K562 (cell line): ENCODE data around the gene KLK15. TPM values are rescaled to one million over a fixed set of nuclear protein-coding genes. Genes with fewer than 3 reads are reported as not detected.
A peak's percentile ranks its signal among the peaks of the same experiment; 100 is the strongest.

Experiments
- BHLHE40 ChIP-seq: IDR thresholded peaks from 2 replicates; pipeline ENCODE4 v1.6.1; 2011; ENCODE audit warnings: low read length, improper control_type of control experiment
- CUX1 ChIP-seq: fragments of 200-800 bp; sonication (Bioruptor generic); IDR thresholded peaks from 2 replicates; pipeline ENCODE4 v1.6.1; 2016; ENCODE audit warnings: missing genetic modification characterization, missing compliant biosample characterization
- FOXP1 ChIP-seq: sonication (generic); formaldehyde crosslinking; IDR thresholded peaks from 2 replicates; pipeline ENCODE4 v1.8.0; 2022; ENCODE audit warnings: mild to moderate bottlenecking, missing genetic modification reagents
- HNRNPK ChIP-seq: fragments of 200-400 bp; formaldehyde crosslinking; IDR thresholded peaks from one replicate; pipeline ENCODE4 v1.6.1; 2018; ENCODE audit warnings: mild to moderate bottlenecking, low read depth, low read length; ENCODE audit not compliant: poor library complexity, severe bottlenecking
- KDM5B ChIP-seq: fragments of 200-600 bp; sonication (generic); IDR thresholded peaks from 2 replicates; pipeline ENCODE4 v1.6.1; 2012; ENCODE audit warnings: low read depth, mild to moderate bottlenecking, moderate library complexity, low read length, control low read depth, inconsistent platforms; ENCODE audit not compliant: insufficient replicate concordance
- NCOA1 ChIP-seq: fragments of 450-650 bp; IDR thresholded peaks from 2 replicates; pipeline ENCODE4 v1.6.1; 2016; ENCODE audit warnings: low read depth
- NFXL1 ChIP-seq: fragments of 450-650 bp; formaldehyde crosslinking; IDR thresholded peaks from 2 replicates; pipeline ENCODE4 v1.4.0; 2021; ENCODE audit warnings: mild to moderate bottlenecking
- POLR2G ChIP-seq: fragments of 200-400 bp; formaldehyde crosslinking; IDR thresholded peaks from 2 replicates; pipeline ENCODE4 v1.6.1; 2017; ENCODE audit warnings: low read depth, mild to moderate bottlenecking, antibody characterized with exemption, low read length, moderate library complexity
- PPARD ChIP-seq: fragments of 250-450 bp; sonication (Bioruptor Pico); IDR thresholded peaks from 2 replicates; pipeline ENCODE4 v1.8.0; 2022; ENCODE audit warnings: inconsistent platforms, mild to moderate bottlenecking, moderate library complexity
- PTBP1 ChIP-seq: fragments of 200-400 bp; formaldehyde crosslinking; IDR thresholded peaks from 2 replicates; pipeline ENCODE4 v1.6.1; 2017; ENCODE audit warnings: low read depth, low read length
- SMAD3 ChIP-seq: fragments of 450-650 bp; formaldehyde crosslinking; conservative IDR thresholded peaks from 2 replicates; pipeline ENCODE4 v1.4.0; 2020; ENCODE audit warnings: mild to moderate bottlenecking
- TAF15 ChIP-seq: fragments of 200-400 bp; formaldehyde crosslinking; IDR thresholded peaks from 2 replicates; pipeline ENCODE4 v1.6.1; 2017; ENCODE audit warnings: mild to moderate bottlenecking, low read depth, low read length, moderate library complexity
- TCF7L2 ChIP-seq: fragments of 150-350 bp; IDR thresholded peaks from 2 replicates; pipeline ENCODE4 v1.6.1; 2016; ENCODE audit warnings: low read depth, mild to moderate bottlenecking, low read length, moderate library complexity
- TOE1 ChIP-seq, 2 experiments: fragments of 450-650 bp in 1 of 2; sonication (generic) in 1 of 2; formaldehyde crosslinking in 1 of 2; IDR thresholded peaks; 2 replicates each; pipeline versions ENCODE4 v1.7.1 to v1.8.0; 2016 to 2022; ENCODE audit warnings: borderline replicate concordance in 2 of 2, mild to moderate bottlenecking in 2 of 2, antibody characterized with exemption in 1 of 2, inconsistent platforms in 1 of 2, low read depth in 1 of 2, missing genetic modification reagents in 1 of 2, moderate library complexity in 1 of 2
- ZNF778 ChIP-seq: fragments of 450-650 bp; formaldehyde crosslinking; IDR thresholded peaks from 2 replicates; pipeline ENCODE4 v1.4.0; 2020; ENCODE audit warnings: mild to moderate bottlenecking, moderate library complexity
- polyA plus RNA-seq, 8 experiments: library from polyadenylated mRNA; depleted of rRNA in 4 of 8; stranded (reverse) in 5 of 8; unstranded in 3 of 8; fragments of >200 nt; fragmentation: Nextera tagmentation in 2 of 8; fragmentation: Illumina TruSeq in 1 of 8; extraction: Ambion mirVana in 2 of 8; extraction: Trizol in 1 of 8; gene quantifications; 2 replicates each; pipeline versions ENCODE4 v1.2.1 to v1.2.3, GENCODE V29; 2011 to 2014; ENCODE audit warnings: inconsistent platforms in 1 of 8, missing spikeins in 1 of 8
- total RNA-seq, 7 experiments: library from RNA; depleted of rRNA in 6 of 7; stranded (reverse); fragments of >200 nt in 6 of 7; fragmentation: Illumina TruSeq in 2 of 7; extraction: Trizol in 2 of 7; gene quantifications; 2 replicates each; pipeline versions ENCODE4 v1.2.1 to v1.2.3, GENCODE V29; 2011 to 2021; ENCODE audit warnings: low replicate concordance in 1 of 7
- TF ChIP-seq, protein P1 (sequence below): fragments of 450-650 bp; formaldehyde crosslinking; IDR thresholded peaks from 2 replicates; pipeline ENCODE4 v1.4.0; 2020; ENCODE audit warnings: mild to moderate bottlenecking
- TF ChIP-seq, protein P2 (sequence below): sonication (generic); formaldehyde crosslinking; IDR thresholded peaks from 2 replicates; pipeline ENCODE4 v1.8.0; 2022; ENCODE audit warnings: missing genetic modification reagents, mild to moderate bottlenecking, moderate library complexity, borderline replicate concordance
- TF ChIP-seq, protein P3 (sequence below), 3 experiments: fragments of 200-800 bp in 1 of 3; sonication (Bioruptor generic) in 1 of 3; sonication (generic) in 1 of 3; formaldehyde crosslinking in 1 of 3; IDR thresholded peaks; 2 replicates each; pipeline versions ENCODE4 v1.6.1 to v1.8.0; 2016 to 2022; ENCODE audit warnings: mild to moderate bottlenecking in 2 of 3, missing compliant biosample characterization in 2 of 3, missing genetic modification characterization in 2 of 3, missing genetic modification reagents in 1 of 3

KLK15 gene
- total and polyA plus RNA-seq, 9 of the 15 experiments (the other 6 are each of a cell fraction or from before 2014, with no cell fraction given) = not detected

- TF ChIP-seq, protein P1, sequence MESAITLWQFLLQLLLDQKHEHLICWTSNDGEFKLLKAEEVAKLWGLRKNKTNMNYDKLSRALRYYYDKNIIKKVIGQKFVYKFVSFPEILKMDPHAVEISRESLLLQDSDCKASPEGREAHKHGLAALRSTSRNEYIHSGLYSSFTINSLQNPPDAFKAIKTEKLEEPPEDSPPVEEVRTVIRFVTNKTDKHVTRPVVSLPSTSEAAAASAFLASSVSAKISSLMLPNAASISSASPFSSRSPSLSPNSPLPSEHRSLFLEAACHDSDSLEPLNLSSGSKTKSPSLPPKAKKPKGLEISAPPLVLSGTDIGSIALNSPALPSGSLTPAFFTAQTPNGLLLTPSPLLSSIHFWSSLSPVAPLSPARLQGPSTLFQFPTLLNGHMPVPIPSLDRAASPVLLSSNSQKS (CRISPR knock-in tag) = no peak
- no peak for TF ChIP-seq FOXP1
- TF ChIP-seq, protein P2, sequence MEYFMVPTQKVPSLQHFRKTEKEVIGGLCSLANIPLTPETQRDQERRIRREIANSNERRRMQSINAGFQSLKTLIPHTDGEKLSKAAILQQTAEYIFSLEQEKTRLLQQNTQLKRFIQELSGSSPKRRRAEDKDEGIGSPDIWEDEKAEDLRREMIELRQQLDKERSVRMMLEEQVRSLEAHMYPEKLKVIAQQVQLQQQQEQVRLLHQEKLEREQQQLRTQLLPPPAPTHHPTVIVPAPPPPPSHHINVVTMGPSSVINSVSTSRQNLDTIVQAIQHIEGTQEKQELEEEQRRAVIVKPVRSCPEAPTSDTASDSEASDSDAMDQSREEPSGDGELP (CRISPR knock-in tag) = peak; percentile 60; the same call in 1 of the 2 replicates
- TF ChIP-seq PPARD (CRISPR knock-in tag) = no peak
- TF ChIP-seq PTBP1 = no peak; the same call in none of the 2 replicates
- peak; percentile 98 for TF ChIP-seq POLR2G
- TF ChIP-seq TCF7L2 = no peak
- no peak for TF ChIP-seq TOE1 (IDR thresholded peaks at IDR 0.05; ENCODE audit: borderline replicate concordance)
- TF ChIP-seq TOE1 (CRISPR knock-in tag; IDR thresholded peaks at IDR 0.05; ENCODE audit: borderline replicate concordance, low read depth) = peak; percentile 64; the same call in 1 of the 2 replicates
- TF ChIP-seq NFXL1 (CRISPR knock-in tag) = no peak
- no peak for TF ChIP-seq ZNF778 (CRISPR knock-in tag)
- no peak for TF ChIP-seq SMAD3 (CRISPR knock-in tag)
- no peak for TF ChIP-seq HNRNPK
- peak; percentile 28 for TF ChIP-seq KDM5B
- TF ChIP-seq NCOA1 = no peak
- TF ChIP-seq BHLHE40 = no peak
- TF ChIP-seq, protein P3, sequence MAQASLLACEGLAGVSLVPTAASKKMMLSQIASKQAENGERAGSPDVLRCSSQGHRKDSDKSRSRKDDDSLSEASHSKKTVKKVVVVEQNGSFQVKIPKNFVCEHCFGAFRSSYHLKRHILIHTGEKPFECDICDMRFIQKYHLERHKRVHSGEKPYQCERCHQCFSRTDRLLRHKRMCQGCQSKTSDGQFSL (CRISPR knock-in tag; IDR thresholded peaks at IDR 0.05) = peak; percentile 48; the same call in 1 of the 2 replicates
- TF ChIP-seq, protein P3 (tag; IDR thresholded peaks at IDR 0.05) = no peak
- TF ChIP-seq CUX1 (CRISPR knock-in tag) = no peak
- TF ChIP-seq TAF15 = no peak
Measured at GRCh38 chr19:50794876-50795663, 38.3 kb downstream of the KLK15 start (continued).
